ENCODE data around the gene AOPEP. TPM values are rescaled to one million over a fixed set of nuclear protein-coding genes. Genes with fewer than 3 reads are reported as not detected.
A peak's percentile ranks its signal among the peaks of the same experiment; 100 is the strongest.

AOPEP gene
- total and polyA plus RNA-seq, 2 donors (not counting 3 experiments of a cell fraction or from before 2014, with no cell fraction given), result 20.2 to 41.6 TPM

DNA sequence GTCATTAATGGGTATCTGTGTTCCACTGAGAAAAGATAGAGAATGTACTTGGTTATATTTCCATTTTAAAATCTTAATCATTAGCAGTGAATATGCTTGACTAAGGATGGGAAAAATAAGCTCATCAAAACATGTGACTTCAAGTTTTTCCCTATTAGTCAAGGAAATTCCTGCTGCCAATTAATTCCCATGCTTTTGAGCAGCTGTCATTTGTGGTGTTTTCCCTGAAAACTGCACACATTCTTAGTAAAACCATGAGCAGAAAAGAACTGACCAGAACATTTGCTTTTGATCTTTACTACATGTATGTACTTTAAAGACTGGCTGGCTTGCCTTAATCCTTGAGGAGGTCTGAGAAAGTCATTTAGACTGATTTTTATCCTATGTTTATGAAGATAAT lies 75.2 kb downstream of the AOPEP start:
- no peak for FAIRE-seq
- H3K4me1 ChIP-seq (ENCODE audit: control insufficient read depth, extremely low read depth, insufficient read depth, low read length), result peaks cover 28% of the 10 kb centered on the region
- no peak overlapping the region for H3K4me2 ChIP-seq (ENCODE audit: insufficient read depth, low read length)
- H4K20me1 ChIP-seq (replicated peaks; ENCODE audit: control insufficient read depth, extremely low read depth, insufficient read depth, low read length), result no peaks in the 10 kb centered on the region
- TF ChIP-seq JUN (IDR thresholded peaks at IDR 0.05; ENCODE audit: borderline replicate concordance, insufficient read depth, insufficient read length, low read depth) (no peak), GATA2 (IDR thresholded peaks at IDR 0.05; ENCODE audit: insufficient read depth, insufficient read length, low read depth, low read length) (no peak), MYC (IDR thresholded peaks at IDR 0.05; ENCODE audit: low read depth, low read length) (no peak), POLR2AphosphoS5 (IDR thresholded peaks at IDR 0.05; ENCODE audit: insufficient read depth, low read depth, low read length) (no peak), POLR2A (IDR thresholded peaks at IDR 0.05; ENCODE audit: low read depth, low read length) (no peak), EZH2 (IDR thresholded peaks at IDR 0.05; ENCODE audit: borderline replicate concordance, low read depth, low read length, severe bottlenecking) (no peak), FOS (IDR thresholded peaks at IDR 0.05; ENCODE audit: borderline replicate concordance, insufficient read depth, low read length) (no peak)
- TF ChIP-seq, protein P1, sequence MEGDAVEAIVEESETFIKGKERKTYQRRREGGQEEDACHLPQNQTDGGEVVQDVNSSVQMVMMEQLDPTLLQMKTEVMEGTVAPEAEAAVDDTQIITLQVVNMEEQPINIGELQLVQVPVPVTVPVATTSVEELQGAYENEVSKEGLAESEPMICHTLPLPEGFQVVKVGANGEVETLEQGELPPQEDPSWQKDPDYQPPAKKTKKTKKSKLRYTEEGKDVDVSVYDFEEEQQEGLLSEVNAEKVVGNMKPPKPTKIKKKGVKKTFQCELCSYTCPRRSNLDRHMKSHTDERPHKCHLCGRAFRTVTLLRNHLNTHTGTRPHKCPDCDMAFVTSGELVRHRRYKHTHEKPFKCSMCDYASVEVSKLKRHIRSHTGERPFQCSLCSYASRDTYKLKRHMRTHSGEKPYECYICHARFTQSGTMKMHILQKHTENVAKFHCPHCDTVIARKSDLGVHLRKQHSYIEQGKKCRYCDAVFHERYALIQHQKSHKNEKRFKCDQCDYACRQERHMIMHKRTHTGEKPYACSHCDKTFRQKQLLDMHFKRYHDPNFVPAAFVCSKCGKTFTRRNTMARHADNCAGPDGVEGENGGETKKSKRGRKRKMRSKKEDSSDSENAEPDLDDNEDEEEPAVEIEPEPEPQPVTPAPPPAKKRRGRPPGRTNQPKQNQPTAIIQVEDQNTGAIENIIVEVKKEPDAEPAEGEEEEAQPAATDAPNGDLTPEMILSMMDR (IDR thresholded peaks at IDR 0.05; ENCODE audit: extremely low read depth in 1 of 2, insufficient read depth in 1 of 2, low read depth in 1 of 2, low read length in 2 of 2), result no peak
- TF ChIP-seq, protein P2, sequence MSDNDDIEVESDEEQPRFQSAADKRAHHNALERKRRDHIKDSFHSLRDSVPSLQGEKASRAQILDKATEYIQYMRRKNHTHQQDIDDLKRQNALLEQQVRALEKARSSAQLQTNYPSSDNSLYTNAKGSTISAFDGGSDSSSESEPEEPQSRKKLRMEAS (IDR thresholded peaks at IDR 0.05; ENCODE audit: insufficient read depth, insufficient read length), result no peak
- no peak overlapping the region for H3K27ac ChIP-seq (ENCODE audit: insufficient read depth, low read depth, low read length)
- no peaks in the 10 kb centered on the region for H3K27me3 ChIP-seq (ENCODE audit: control insufficient read depth in 2 of 2, insufficient read depth in 2 of 2, low read length in 2 of 2)
- DNase-seq (ENCODE audit: low read depth, low spot score), result peak; percentile 86
- intact Hi-C loops (cut with micrococcal nuclease), result loop anchor here (5.0 kb wide), 1 partner anchor 126 kb away; no protein-coding TSS in a partner anchor
- H3K36me3 ChIP-seq (ENCODE audit: control insufficient read depth in 2 of 2, extremely low read depth in 1 of 2, insufficient read depth in 2 of 2, low read length in 2 of 2), result peaks cover 0 to 2% of the 10 kb centered on the region in 2 experiments
- ChIA-PET POLR2A (interaction anchor here (0.6 kb wide), 1 partner anchor 340 kb away, joined by 7 read pairs; no protein-coding TSS in a partner anchor), CTCF (interaction anchor here (0.8 to 1.9 kb wide), 5 partner anchors 18 to 326 kb away, joined by 3 to 6 read pairs (median 4); no protein-coding TSS in a partner anchor)
- no peak overlapping the region for H3K9ac ChIP-seq (replicated peaks; ENCODE audit: extremely low read depth, insufficient read depth, low read length)
- H3K4me3 ChIP-seq (replicated peaks in 1 of 3; ENCODE audit: insufficient read depth in 1 of 3, low read depth in 1 of 3, low read length in 3 of 3), result no peak overlapping the region
- no peaks in the 10 kb centered on the region for H3K79me2 ChIP-seq (ENCODE audit: control insufficient read depth, insufficient read depth, low read length)
- no peak overlapping the region for H2AFZ ChIP-seq (ENCODE audit: low read depth, low read length)
- H3K9me1 ChIP-seq (replicated peaks; ENCODE audit: control insufficient read depth, extremely low read depth, insufficient read depth, low read length), result no peaks in the 10 kb centered on the region
- H3K9me3 ChIP-seq (replicated peaks; ENCODE audit: control insufficient read depth, insufficient read depth, low read length), result no peaks in the 10 kb centered on the region
- BruUV-seq (replicated peaks), result no TSS peak
- dilution Hi-C loops (cut with MboI; ENCODE audit: extremely low pct_ligation_motif_present, low sequenced_read_pairs), result no loop called here

All from endothelial cell of umbilical vein (primary cell).